ENCODE results near the gene AOPEP.
A peak's percentile ranks its signal among the peaks of the same experiment; 100 is the strongest.

AOPEP gene

GRCh38 chr9:94794476-94795167 is 68.1 kb downstream of the AOPEP start:
- no peak for DNase-seq (ENCODE audit: low spot score)

GRCh38 chr9:94796687-94797086 is 70.2 kb downstream of the AOPEP start:
- no peak for DNase-seq (ENCODE audit: low spot score)

DNA sequence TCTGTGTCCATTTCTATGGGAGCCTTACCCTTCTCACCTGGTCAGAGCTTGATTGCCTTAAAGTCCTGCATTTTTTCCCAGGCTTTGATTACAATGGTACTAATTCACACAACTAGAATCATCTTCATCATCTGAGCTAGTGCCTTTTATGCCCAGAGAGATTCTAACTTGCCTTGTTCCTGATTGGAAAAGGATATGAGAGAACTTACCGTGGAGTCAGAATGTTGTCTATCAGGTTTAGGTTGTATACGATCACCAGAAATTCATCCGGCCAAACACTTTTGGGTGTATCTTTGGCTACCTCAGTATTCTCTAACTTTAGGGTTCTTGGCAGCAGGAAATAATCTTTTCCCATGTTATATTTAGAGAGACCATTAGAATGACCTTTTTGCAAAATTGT is 71.7 kb downstream of the AOPEP start:
- DNase-seq (ENCODE audit: low spot score): no peak

GRCh38 chr9:94798708-94799107 is 72.2 kb downstream of the AOPEP start:
- no peak for DNase-seq (ENCODE audit: low spot score)

DNA sequence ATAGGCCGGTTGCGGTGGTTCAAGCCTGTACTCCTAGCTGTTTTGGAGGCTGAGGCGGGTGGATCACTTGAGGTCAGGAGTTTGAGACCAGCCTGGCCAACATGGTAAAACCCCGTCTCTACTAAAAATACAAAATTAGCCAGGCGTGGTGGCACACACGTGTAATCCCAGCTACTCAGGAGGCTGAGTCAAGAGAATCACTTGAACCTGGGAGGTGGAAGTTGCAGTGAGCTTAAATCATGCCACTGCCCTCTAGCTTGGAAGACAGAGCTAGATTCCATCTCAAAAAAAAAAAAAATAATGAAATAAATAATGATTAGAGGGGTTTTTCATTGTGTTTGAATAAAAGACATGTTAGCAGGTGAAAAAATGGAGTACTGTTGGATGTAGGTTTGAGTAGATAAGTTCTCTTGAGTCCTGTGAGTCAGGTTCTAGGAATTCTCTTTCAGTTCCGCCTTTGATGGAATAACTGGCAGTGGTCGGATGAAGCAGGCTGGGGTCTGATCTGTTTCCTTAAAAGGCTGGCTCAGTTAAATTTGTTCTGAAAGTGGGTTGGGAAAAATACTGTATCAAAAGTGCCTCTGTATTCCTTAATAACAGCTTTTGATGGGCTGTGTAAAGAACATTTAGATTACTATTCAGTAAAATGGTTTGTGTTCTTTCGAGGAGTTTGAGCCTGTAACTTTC is 73.2 kb downstream of the AOPEP start:
- peak; percentile 90 for DNase-seq (ENCODE audit: low spot score)

GRCh38 chr9:94800424-94801117 is 74.1 kb downstream of the AOPEP start:
- no peak for DNase-seq (ENCODE audit: low spot score)

GRCh38 chr9:94801234-94801633 is 74.7 kb downstream of the AOPEP start:
- DNase-seq (ENCODE audit: low spot score): peak; percentile 79

GRCh38 chr9:94801681-94802080 is 75.2 kb downstream of the AOPEP start:
- peak; percentile 77 for DNase-seq (ENCODE audit: low spot score)

DNA sequence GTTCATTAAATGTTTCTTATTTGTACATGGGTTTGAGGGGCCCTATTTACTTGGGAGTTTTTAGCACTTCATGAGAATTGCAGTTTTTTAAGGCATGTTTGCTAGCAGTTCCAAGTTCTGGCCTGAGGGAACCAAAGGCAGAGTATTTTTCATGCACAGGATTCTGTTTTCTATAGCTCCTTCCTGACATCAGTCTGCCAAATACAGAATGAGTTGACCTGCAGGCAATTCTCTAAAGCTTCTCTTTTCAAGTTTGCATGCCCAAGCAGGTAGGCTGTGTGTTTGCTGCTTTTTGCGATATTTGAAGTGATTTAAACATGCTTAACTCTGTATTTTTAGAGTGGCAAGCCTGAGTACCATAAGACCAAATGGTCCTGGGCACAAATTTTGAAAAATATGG is 75.8 kb downstream of the AOPEP start:
- DNase-seq (ENCODE audit: low spot score): no peak

GRCh38 chr9:94802793-94803192 is 76.3 kb downstream of the AOPEP start:
- peak; percentile 36 for DNase-seq (ENCODE audit: low spot score)

DNA sequence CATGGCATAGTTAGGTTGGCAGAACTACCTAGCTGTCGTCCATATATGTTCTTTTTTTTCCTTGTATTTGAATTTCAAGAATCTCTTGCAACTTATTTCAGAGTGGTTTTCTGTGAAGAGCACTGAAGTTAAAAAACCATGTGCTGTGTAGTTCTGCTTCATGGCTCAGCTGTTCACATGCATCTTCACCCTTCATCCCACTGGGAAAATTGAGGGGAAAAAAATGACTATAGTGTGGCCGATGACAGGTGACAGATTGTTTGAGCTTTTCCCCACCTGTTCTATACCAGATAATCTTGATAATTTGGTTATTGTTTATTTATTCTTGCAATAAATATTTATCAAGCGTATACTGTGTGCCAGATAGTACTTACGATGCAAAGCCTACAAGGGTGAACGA is 77.8 kb downstream of the AOPEP start:
- no peak for DNase-seq (ENCODE audit: low spot score)

DNA sequence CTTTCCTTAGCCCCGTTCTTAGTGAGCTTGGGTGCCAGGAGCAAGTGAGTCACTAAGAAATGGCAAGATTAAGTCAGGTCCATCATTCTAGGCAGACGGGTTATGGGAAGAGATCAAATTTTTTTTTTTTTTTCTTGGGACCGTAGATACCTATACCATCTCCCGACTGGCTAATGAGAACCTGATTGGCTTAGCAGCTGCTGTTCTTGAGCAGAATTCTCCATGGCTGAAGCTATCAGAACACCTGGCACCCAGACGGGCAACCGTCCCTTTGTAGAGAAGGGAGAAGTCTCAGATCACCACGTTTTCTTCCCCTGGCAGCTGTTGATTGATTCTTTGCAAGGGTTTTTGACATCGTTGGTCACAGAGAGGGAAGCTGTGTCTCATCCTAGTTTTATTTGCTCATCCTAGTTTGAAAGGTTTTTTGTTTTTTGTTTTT is 78.6 kb downstream of the AOPEP start:
- DNase-seq (ENCODE audit: low spot score): no peak

GRCh38 chr9:94805585-94805984 is 79.1 kb downstream of the AOPEP start:
- DNase-seq (ENCODE audit: low spot score): peak; percentile 72

DNA sequence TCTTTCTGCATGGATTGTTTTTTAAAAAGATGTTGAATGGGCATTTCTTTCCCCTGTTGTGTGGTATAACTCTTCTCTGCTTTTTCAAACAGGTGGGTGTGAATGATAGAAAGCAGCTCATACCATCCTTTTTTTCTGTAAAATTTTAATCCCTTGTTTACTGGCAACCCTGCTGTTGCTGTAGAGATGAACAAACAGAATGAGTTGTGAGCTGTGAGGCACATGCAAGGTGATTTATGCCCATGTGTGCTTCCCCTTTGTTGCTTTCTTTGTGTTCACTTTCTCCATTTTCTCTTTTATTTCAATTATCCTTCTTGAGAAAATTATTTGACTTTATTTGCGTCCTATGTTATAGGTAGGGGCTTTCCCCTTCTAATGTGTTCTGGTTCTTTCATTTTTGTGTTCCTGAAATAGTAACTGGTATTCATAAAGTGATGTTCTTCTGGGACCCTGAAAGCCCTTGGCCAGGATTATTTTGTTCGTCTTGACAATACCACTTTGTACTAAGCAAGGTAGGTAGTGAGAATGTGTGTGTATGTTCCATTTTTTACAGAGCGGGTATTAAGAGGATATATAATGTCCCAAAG is 79.9 kb downstream of the AOPEP start:
- peak; percentile 76 for DNase-seq (ENCODE audit: low spot score)

DNA sequence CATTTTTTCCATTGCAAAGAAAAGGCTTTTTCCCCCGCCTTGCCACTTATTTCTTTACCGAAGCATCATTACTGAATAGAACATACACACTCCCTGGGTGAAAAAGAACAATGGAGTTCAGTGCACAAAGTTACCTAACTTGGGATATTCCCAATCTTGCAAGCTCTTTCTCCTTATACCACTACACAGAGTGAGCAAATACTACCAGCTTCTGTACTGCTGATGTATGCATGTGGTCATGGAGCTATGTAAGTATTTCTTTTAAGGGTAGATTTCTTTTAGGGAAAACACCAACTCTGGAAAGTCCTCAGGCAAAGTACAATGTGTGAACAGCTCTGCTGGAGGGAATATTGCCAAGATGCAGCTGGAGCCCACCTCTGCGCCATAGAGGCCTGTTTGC is 81.1 kb downstream of the AOPEP start:
- no peak for DNase-seq (ENCODE audit: low spot score)

GRCh38 chr9:94808926-94809700 is 82.6 kb downstream of the AOPEP start:
- DNase-seq (ENCODE audit: low spot score): peak; percentile 91

GRCh38 chr9:94809778-94810177 is 83.3 kb downstream of the AOPEP start:
- DNase-seq (ENCODE audit: low spot score): peak; percentile 67

GRCh38 chr9:94811074-94811473 is 84.6 kb downstream of the AOPEP start:
- DNase-seq (ENCODE audit: low spot score): no peak

DNA sequence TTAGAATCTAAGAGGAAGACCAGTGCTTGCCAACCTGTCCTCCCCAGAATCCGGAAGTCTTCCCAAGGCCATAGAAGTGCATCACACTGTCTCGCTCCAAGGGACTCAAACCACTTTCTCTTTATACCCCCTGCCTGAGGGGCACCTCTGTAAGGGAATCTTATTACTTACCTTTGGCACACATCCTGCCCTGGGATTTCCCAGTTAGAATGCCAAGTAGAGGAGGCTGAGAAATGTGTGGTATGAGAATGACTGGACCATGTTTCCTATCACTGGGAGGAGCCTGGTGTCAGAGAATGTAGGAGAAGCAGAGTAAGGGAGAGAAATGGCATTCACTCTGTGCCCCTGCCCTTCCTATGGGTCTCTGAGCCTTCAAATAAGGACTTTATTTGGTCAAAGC is 85.8 kb downstream of the AOPEP start:
- DNase-seq (ENCODE audit: low spot score): peak; percentile 98

GRCh38 chr9:94813379-94813778 is 86.9 kb downstream of the AOPEP start:
- peak; percentile 36 for DNase-seq (ENCODE audit: low spot score)

DNA sequence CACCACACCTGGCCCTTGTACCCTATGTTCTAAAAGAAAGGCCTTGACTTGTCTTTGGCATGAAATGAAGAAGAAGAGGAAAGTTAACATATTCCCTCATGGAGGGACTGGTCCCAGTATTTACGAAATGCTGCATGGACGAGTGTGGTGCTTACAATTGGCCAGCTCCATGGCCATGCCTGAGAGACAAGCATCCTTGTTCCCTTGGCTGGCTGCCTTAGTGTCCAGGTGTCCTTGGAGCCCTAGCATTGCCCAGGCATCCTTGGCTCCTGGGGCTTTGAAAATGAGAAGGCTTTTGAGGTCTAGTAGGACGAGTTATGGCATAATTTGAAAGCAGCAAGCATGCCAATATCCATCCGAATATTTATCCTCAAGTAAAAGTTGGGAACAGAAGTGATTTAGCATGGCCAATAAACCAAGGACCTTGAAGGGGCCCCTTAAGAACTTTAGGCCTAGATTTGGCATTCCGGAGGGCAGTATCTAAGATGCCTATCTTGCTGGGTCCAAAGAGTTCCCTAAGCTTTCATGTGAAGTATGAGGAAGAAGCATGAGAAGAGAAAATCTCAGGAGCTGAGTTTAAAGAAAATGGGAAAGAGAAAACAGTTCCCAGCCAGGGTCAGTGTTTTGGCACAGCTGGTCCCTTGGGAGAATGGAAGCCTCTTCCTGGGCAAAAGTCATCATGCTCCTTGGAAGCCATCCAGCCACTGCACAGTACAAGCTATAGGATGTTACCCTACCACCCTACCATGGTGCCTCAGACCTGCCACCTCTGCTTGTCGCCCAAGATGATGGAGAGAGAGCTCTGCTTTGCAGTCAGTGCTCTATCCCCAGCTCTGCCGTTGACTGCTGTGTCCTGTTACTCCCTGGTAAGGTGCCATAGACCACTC is 91.0 kb downstream of the AOPEP start:
- no peak for DNase-seq (ENCODE audit: low spot score)
